ENCODE data around the gene HTT. TPM values are rescaled to one million over a fixed set of nuclear protein-coding genes. Genes with fewer than 3 reads are reported as not detected.
"Not testable (repeated sequence)": the region's sequence is repeated elsewhere in the genome, so short reads cannot be mapped to it uniquely, and the experiment has no call there.

Gene HTT
- total and polyA plus RNA-seq, 8 donors: 34.5 to 75.9 (median 43.5) TPM

DNA sequence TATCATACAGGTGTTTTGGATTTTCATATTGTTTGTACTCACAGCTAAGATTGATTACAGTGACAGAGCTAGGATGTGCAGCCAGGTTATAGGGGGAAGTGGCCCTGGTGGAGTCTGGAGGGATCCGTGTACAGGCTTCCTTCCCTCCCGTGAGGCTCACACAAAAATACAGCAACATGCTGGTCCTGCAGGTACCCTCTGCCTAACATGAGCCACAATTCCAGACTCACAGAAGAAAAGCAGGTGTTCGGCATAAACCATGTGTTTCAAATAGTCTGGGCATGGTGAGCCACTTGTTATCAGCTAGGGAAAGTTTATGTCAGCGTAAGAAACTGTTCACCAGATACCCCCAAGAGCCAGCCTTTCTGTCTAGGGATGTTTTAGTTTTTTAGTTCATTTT is 82.9 kb downstream of the HTT start:
- Histone ChIP-seq H3K4me1 (no peaks in the 10 kb centered on the region), H3K27me3 (no peaks in the 10 kb centered on the region), H3K36me3 (peaks cover 0 to 97% of the 10 kb centered on the region in 2 donors), H3K9me3 (peaks cover 0 to 11% of the 10 kb centered on the region in 2 donors), H3K4me3 (no peak overlapping the region), H3K27ac (no peak overlapping the region)
- ATAC-seq (no peak), DNase-seq (no peak)
- intact Hi-C loops (cut with DNase I): no loop called here
- no peak for TF ChIP-seq CTCF (IDR thresholded peaks at IDR 0.05)

DNA sequence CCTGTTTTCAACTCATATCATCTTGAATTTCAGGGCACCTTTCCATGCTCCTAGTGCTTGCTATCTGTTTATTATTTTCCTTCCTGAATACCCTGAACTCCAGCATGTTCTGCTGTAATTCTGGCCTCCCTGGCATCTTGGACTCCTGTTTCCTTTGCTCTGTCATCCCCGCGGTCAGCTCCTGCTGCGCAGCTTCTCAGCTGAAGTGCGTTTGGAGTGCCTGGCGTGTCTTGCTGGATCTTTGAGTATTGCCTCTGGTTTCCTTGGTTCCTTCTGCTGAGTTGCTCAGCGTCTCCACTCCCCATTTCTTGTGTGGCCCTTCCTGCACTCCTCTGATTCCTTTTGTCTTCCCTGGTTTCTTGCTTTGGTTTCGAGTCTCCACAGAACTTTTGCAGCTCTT is 84.4 kb downstream of the HTT start:
- ATAC-seq (no peak), DNase-seq (no peak)
- no peaks in the 10 kb centered on the region for H3K27me3 ChIP-seq
- H3K27ac ChIP-seq: no peak overlapping the region
- H3K4me3 ChIP-seq: no peak overlapping the region
- no peaks in the 10 kb centered on the region for H3K4me1 ChIP-seq
- H3K36me3 ChIP-seq: peaks cover 0 to 97% of the 10 kb centered on the region in 2 donors
- H3K9me3 ChIP-seq: peaks cover 0 to 21% of the 10 kb centered on the region in 2 donors
- intact Hi-C loops (cut with DNase I): no loop called here
- no peak for TF ChIP-seq CTCF (IDR thresholded peaks at IDR 0.05)

DNA sequence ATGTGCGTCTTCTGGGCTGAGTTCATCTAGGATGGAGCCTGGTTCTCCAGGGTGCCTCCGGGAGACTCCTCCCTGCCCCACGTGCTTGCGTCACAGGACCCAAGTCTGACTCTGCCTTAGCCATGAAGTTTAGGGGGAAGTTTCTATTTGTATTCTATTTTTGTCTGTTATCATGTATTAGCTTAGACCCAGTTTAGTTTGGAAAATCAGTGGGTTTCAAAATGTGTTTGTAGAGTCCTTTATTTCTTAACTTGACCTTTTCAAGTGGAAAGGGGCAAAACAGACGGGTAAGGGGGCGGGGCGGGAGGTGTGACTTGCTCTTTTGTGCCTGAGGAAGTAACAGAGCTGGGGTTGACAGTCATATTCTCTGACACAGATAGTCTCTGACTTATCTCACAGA is 86.0 kb downstream of the HTT start:
- Histone ChIP-seq H3K9me3 (peaks cover 0 to 21% of the 10 kb centered on the region in 2 donors), H3K27me3 (no peaks in the 10 kb centered on the region), H3K4me3 (no peak overlapping the region), H3K36me3 (peaks cover 0 to 87% of the 10 kb centered on the region in 2 donors), H3K27ac (no peak overlapping the region), H3K4me1 (no peaks in the 10 kb centered on the region)
- DNase-seq: no peak
- no peak for ATAC-seq
- no peak for TF ChIP-seq CTCF (IDR thresholded peaks at IDR 0.05)
- intact Hi-C loops (cut with DNase I): no loop called here

GRCh38 chr4:3161044-3161443 is 86.6 kb downstream of the HTT start:
- intact Hi-C loops (cut with DNase I); H3K4me3 ChIP-seq: not testable (repeated sequence)
- peaks cover 0 to 83% of the 10 kb centered on the region in 2 donors for H3K36me3 ChIP-seq

DNA sequence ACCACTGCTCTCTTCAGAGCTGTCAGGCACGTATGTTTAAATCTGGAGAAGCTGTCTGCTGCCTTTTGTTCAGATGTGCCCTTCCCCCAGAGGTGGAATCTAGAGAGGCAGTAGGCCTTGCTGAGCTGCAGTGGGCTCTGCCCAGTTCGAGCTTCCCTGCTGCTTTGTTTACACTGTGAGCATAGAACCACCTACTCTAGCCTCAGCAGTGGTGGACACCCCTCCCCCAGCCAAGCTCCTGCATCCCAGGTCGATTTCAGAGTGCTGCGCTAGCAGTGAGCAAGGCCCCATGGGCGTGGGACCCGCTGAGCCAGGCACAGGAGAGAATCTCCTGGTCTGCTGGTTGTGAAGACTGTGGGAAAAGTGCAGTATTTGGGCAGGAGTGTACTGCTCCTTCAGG is 92.0 kb downstream of the HTT start:
- H3K27me3 ChIP-seq; H3K4me1 ChIP-seq; intact Hi-C loops (cut with DNase I); H3K27ac ChIP-seq; ATAC-seq; DNase-seq; H3K4me3 ChIP-seq: not testable (repeated sequence)
- H3K36me3 ChIP-seq: peaks cover 0 to 57% of the 10 kb centered on the region in 2 donors
- H3K9me3 ChIP-seq: peaks cover 0 to 19% of the 10 kb centered on the region in 2 donors

More at GRCh38 chr4:3161044-3161443, 86.6 kb downstream of the HTT start:
- H3K9me3 ChIP-seq: peaks cover 0 to 21% of the 10 kb centered on the region in 2 donors
- not testable (repeated sequence) for H3K27ac ChIP-seq, ATAC-seq, DNase-seq, H3K4me1 ChIP-seq, H3K27me3 ChIP-seq

GRCh38 chr4:3168029-3168428 is 93.5 kb downstream of the HTT start:
- Histone ChIP-seq H3K4me3 (no peak overlapping the region), H3K27me3 (no peaks in the 10 kb centered on the region), H3K36me3 (peaks cover 0 to 57% of the 10 kb centered on the region in 2 donors), H3K4me1 (no peaks in the 10 kb centered on the region), H3K27ac (no peak overlapping the region), H3K9me3 (peaks cover 0 to 5% of the 10 kb centered on the region in 2 donors)
- DNase-seq: no peak
- TF ChIP-seq CTCF (IDR thresholded peaks at IDR 0.05): no peak
- ATAC-seq: no peak
- intact Hi-C loops (cut with DNase I): no loop called here

All from left lung (tissue), 10 donors.